ENCODE results near the gene TRIP11.

GRCh38 chr14:92037989-92038388 lies 1.9 kb downstream of the TRIP11 start:
- TF ChIP-seq CTCF (IDR thresholded peaks at IDR 0.05) (no peak), POLR2AphosphoS5 (IDR thresholded peaks at IDR 0.05; ENCODE audit: low read depth, low read length) (no peak), TCF7L2 (IDR thresholded peaks at IDR 0.05; ENCODE audit: low read depth, low read length) (no peak), REST (IDR thresholded peaks at IDR 0.05; ENCODE audit: insufficient read depth in 1 of 2, low read depth in 2 of 2, low read length in 1 of 2) (no peak)

Measured in Panc1 (cell line).